ENCODE data around the gene L3MBTL4. TPM values are rescaled to one million over a fixed set of nuclear protein-coding genes. Genes with fewer than 3 reads are reported as not detected.

L3MBTL4 gene
- total and polyA plus RNA-seq, 4 donors: 0.26 to 4.2 (median 2.0) TPM

DNA sequence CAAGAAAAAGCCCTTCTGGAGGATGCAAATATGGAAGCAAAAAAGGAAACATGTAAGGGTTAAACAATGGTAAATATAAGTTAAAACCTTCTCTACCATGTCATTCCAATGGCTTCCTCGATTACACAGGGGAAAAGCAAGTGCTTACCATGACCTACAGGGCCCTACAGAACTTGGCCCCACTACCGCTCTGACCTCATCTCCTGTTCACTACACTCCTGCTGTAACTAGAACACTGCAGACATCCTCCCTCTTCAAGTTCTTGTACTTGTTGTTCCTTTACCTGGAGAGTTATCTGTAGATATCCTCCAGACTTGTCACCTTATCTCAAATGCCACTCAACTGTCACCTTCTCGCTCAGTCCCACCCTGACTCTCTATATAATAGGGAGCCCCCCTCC, 194.6 kb downstream of the L3MBTL4 start:
- Histone ChIP-seq H3K36me3 (ENCODE audit: control insufficient read depth in 1 of 2, insufficient read depth in 2 of 2, low read length in 1 of 2) (no peaks in the 10 kb centered on the region), H3K9me3 (ENCODE audit: control insufficient read depth, low read length) (peaks cover 2% of the 10 kb centered on the region), H3K4me3 (ENCODE audit: low read length in 2 of 2) (no peak overlapping the region), H3K4me1 (ENCODE audit: control insufficient read depth in 1 of 2, insufficient read depth in 2 of 2, low read length in 2 of 2) (no peaks in the 10 kb centered on the region), H3K27me3 (ENCODE audit: control insufficient read depth in 1 of 2, insufficient read depth in 2 of 2, low read length in 1 of 2) (no peaks in the 10 kb centered on the region), H3K27ac (ENCODE audit: low read depth in 1 of 2, low read length in 2 of 2) (no peak overlapping the region)
- DNase-seq: no peak
- intact Hi-C loops (cut with DNase I): no loop called here
- WGBS, 2 donors: 84 to 89% methylated on average over 3 of the region's 3 CpGs
- ATAC-seq (ENCODE audit: low FRiP score): no peak

DNA sequence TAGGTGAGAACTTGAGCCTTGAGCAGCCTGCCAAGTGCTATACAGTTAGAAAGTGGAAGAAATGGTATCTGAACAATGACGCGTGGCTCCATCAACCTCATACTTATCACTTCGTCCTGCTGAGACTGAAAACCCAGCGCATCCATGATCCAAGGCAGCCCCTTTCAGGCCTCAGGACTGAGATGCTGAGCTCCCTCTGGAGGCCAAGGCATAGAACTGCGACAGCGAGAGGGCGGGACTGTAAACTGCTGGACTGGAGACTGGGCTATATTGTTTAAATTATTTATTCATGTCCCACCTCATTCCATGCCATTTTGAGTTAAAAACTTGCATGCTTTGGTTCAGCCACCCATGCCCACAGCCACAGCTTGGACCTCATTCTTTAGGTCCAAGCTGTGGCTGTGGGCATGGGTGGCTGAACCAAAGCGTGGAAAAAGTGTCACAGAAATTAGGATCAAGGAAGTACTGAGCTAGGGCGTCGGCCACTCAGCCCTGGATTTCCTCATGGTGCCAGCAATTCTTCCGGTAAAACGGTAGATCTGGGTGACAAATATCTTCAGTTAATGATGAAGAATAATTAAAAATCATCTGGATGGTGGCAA, 195.5 kb downstream of the L3MBTL4 start:
- ATAC-seq (ENCODE audit: low FRiP score): no peak
- no peaks in the 10 kb centered on the region for H3K9me3 ChIP-seq (ENCODE audit: control insufficient read depth, low read length)
- no peaks in the 10 kb centered on the region for H3K4me1 ChIP-seq (ENCODE audit: control insufficient read depth in 1 of 2, insufficient read depth in 2 of 2, low read length in 2 of 2)
- no peak for DNase-seq
- no peaks in the 10 kb centered on the region for H3K27me3 ChIP-seq (ENCODE audit: control insufficient read depth in 1 of 2, insufficient read depth in 2 of 2, low read length in 1 of 2)
- no peak overlapping the region for H3K27ac ChIP-seq (ENCODE audit: low read depth in 1 of 2, low read length in 2 of 2)
- intact Hi-C loops (cut with DNase I): no loop called here
- H3K4me3 ChIP-seq (ENCODE audit: low read length in 2 of 2): no peak overlapping the region
- WGBS, 2 donors: 40 to 44% methylated on average over 12 of the region's 12 CpGs
- no peaks in the 10 kb centered on the region for H3K36me3 ChIP-seq (ENCODE audit: control insufficient read depth in 1 of 2, insufficient read depth in 2 of 2, low read length in 1 of 2)

DNA sequence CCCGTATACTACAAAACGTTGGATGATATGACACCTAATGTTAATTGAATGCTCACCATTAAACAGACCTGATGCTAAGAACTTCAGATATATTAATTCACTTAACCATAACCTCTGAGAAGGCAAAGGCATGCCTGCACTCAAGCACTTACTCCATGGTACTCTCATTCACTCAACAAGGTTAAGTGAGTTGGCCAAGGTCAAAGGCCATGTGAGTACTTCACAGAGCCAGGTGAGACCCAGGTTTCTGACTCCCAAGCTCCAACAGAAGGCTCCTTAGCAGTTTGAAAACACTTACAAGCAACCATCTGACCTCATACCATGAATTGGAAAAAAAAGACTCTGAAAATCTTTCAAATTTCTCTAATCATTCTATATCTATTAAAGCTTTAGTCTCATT, 198.8 kb downstream of the L3MBTL4 start:
- no peak overlapping the region for H3K4me3 ChIP-seq (ENCODE audit: low read length in 2 of 2)
- no peaks in the 10 kb centered on the region for H3K27me3 ChIP-seq (ENCODE audit: control insufficient read depth in 1 of 2, insufficient read depth in 2 of 2, low read length in 1 of 2)
- DNase-seq: no peak
- no peaks in the 10 kb centered on the region for H3K4me1 ChIP-seq (ENCODE audit: control insufficient read depth in 1 of 2, insufficient read depth in 2 of 2, low read length in 2 of 2)
- WGBS, 2 donors: 19 to 44% methylated on average over 2 of the region's 2 CpGs
- no peaks in the 10 kb centered on the region for H3K9me3 ChIP-seq (ENCODE audit: control insufficient read depth, low read length)
- intact Hi-C loops (cut with DNase I): no loop called here
- no peak overlapping the region for H3K27ac ChIP-seq (ENCODE audit: low read depth in 1 of 2, low read length in 2 of 2)
- no peak for ATAC-seq (ENCODE audit: low FRiP score)
- no peaks in the 10 kb centered on the region for H3K36me3 ChIP-seq (ENCODE audit: control insufficient read depth in 1 of 2, insufficient read depth in 2 of 2, low read length in 1 of 2)

DNA sequence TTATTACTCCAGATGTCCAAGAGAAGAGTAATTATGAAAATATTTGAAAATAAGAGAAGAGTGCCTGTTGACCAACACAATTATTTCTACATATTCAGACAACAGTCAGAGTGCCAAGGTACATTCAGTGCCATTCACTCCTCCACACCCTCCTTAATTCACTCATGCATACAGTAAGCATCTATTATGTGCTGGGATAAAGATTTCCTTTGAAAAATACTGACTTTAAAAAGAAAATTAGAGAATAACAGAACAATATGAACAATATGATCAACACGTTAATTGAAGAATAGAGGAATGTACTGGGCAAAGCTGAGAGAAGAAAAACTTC, 203.6 kb downstream of the L3MBTL4 start:
- no peak overlapping the region for H3K4me3 ChIP-seq (ENCODE audit: low read length in 2 of 2)
- no peak for ATAC-seq (ENCODE audit: low FRiP score)
- no peak overlapping the region for H3K27ac ChIP-seq (ENCODE audit: low read depth in 1 of 2, low read length in 2 of 2)
- WGBS, 2 donors: 84 to 88% methylated on average over 1 of the region's 1 CpG
- no peak for DNase-seq
- no peaks in the 10 kb centered on the region for H3K36me3 ChIP-seq (ENCODE audit: control insufficient read depth in 1 of 2, insufficient read depth in 2 of 2, low read length in 1 of 2)
- H3K9me3 ChIP-seq (ENCODE audit: control insufficient read depth, low read length): no peaks in the 10 kb centered on the region
- no peaks in the 10 kb centered on the region for H3K4me1 ChIP-seq (ENCODE audit: control insufficient read depth in 1 of 2, insufficient read depth in 2 of 2, low read length in 2 of 2)
- no peaks in the 10 kb centered on the region for H3K27me3 ChIP-seq (ENCODE audit: control insufficient read depth in 1 of 2, insufficient read depth in 2 of 2, low read length in 1 of 2)
- intact Hi-C loops (cut with DNase I): no loop called here

DNA sequence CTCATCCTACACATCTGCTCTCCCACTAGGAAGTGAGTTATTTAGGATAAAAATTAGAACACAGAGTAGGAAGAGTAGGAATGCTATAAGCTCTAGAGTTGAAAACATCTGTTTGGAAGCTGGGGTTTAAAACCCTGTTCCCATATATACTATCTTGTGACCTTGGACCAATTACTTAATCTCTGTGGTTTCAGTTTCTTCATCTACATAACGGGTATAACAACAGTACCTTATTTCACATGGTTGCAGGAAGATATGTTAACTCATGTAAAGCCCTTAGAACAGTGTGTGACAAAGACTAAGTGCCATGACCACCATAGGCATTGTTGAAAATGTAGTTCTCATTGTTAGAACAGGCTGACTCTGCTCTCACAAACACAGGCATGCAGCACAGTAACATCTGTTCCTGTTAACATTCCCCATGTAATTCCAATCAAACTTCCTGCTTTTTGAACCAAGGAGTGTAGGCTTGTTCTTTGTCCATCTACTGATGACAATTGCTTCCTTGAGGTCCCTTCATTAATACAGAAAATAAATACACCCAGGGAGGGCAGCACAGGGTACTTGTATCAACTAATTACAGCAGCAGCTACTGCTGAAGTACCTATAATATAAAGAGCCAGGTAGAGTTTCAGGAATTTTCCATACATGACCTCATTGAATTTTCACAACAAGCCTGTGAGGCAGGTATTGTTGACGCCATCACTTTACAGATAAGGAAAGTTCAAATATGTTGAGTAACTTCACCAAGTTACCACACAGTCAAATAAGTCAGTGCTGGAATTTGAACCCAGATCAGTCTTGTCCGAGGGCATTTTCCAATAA, 204.2 kb downstream of the L3MBTL4 start:
- H3K4me1 ChIP-seq (ENCODE audit: control insufficient read depth in 1 of 2, insufficient read depth in 2 of 2, low read length in 2 of 2): no peaks in the 10 kb centered on the region
- H3K4me3 ChIP-seq (ENCODE audit: low read length in 2 of 2): no peak overlapping the region
- intact Hi-C loops (cut with DNase I): no loop called here
- no peaks in the 10 kb centered on the region for H3K9me3 ChIP-seq (ENCODE audit: control insufficient read depth, low read length)
- DNase-seq (no peak), ATAC-seq (ENCODE audit: low FRiP score) (no peak)
- 84 to 85% methylated on average over 3 of the region's 3 CpGs for WGBS, 2 donors
- H3K27ac ChIP-seq (ENCODE audit: low read depth in 1 of 2, low read length in 2 of 2): no peak overlapping the region
- H3K36me3 ChIP-seq (ENCODE audit: control insufficient read depth in 1 of 2, insufficient read depth in 2 of 2, low read length in 1 of 2): no peaks in the 10 kb centered on the region
- no peaks in the 10 kb centered on the region for H3K27me3 ChIP-seq (ENCODE audit: control insufficient read depth in 1 of 2, insufficient read depth in 2 of 2, low read length in 1 of 2)

DNA sequence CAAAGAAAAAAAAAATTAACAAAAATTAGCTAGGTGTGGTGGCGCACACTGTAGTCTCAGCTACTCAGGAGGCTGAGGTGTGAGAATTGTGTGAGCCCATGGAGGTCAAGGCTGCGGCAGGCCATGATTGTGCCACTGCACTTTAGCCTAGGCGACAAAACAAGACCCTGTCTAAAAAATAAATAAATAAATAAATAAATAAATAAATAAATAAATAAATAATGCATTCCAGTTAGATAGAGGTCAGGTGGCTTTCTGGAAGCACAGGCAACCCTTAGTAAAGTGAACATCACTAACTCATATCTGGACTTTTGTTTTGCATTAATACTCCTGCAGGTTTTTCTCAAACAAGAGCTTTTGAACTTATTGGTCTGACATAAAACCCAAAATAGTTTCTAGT, 206.8 kb downstream of the L3MBTL4 start:
- intact Hi-C loops (cut with DNase I): no loop called here
- DNase-seq: no peak
- no peak for ATAC-seq (ENCODE audit: low FRiP score)

DNA sequence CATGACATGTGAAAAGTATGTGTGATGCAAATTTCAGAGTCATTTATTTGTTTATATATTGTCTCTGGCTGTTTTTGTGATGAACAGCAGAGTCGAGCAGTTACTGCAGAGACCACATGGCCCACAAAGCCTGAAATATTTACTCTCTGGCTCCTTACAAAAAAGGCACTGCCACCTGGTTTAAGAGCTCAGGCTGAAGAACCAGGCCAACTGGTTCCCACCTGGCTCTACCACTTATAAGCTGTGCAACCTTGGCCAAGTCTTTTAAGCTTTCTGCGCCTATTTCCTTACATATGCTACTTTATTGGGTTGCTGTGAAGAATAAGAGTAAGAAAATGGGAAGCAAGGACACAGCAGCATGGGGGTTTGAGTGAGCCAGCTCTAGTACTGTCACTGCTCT, 207.6 kb downstream of the L3MBTL4 start:
- Histone ChIP-seq H3K4me1 (ENCODE audit: control insufficient read depth in 1 of 2, insufficient read depth in 2 of 2, low read length in 2 of 2) (no peaks in the 10 kb centered on the region), H3K4me3 (ENCODE audit: low read length in 2 of 2) (no peak overlapping the region), H3K27ac (ENCODE audit: low read depth in 1 of 2, low read length in 2 of 2) (no peak overlapping the region), H3K36me3 (ENCODE audit: control insufficient read depth in 1 of 2, insufficient read depth in 2 of 2, low read length in 1 of 2) (no peaks in the 10 kb centered on the region), H3K9me3 (ENCODE audit: control insufficient read depth, low read length) (no peaks in the 10 kb centered on the region), H3K27me3 (ENCODE audit: control insufficient read depth in 1 of 2, insufficient read depth in 2 of 2, low read length in 1 of 2) (no peaks in the 10 kb centered on the region)
- ATAC-seq (ENCODE audit: low FRiP score) (no peak), DNase-seq (no peak)
- 82 to 90% methylated on average over 2 of the region's 2 CpGs for WGBS, 2 donors
- intact Hi-C loops (cut with DNase I): no loop called here

More for the DNA sequence above, 206.8 kb downstream of the L3MBTL4 start:
- H3K9me3 ChIP-seq (ENCODE audit: control insufficient read depth, low read length): no peaks in the 10 kb centered on the region
- H3K36me3 ChIP-seq (ENCODE audit: control insufficient read depth in 1 of 2, insufficient read depth in 2 of 2, low read length in 1 of 2): no peaks in the 10 kb centered on the region
- no peak overlapping the region for H3K4me3 ChIP-seq (ENCODE audit: low read length in 2 of 2)
- 97% methylated on average over 3 of the region's 3 CpGs for WGBS, 2 donors
- H3K27ac ChIP-seq (ENCODE audit: low read depth in 1 of 2, low read length in 2 of 2): no peak overlapping the region
- H3K27me3 ChIP-seq (ENCODE audit: control insufficient read depth in 1 of 2, insufficient read depth in 2 of 2, low read length in 1 of 2): no peaks in the 10 kb centered on the region
- no peaks in the 10 kb centered on the region for H3K4me1 ChIP-seq (ENCODE audit: control insufficient read depth in 1 of 2, insufficient read depth in 2 of 2, low read length in 2 of 2)

DNA sequence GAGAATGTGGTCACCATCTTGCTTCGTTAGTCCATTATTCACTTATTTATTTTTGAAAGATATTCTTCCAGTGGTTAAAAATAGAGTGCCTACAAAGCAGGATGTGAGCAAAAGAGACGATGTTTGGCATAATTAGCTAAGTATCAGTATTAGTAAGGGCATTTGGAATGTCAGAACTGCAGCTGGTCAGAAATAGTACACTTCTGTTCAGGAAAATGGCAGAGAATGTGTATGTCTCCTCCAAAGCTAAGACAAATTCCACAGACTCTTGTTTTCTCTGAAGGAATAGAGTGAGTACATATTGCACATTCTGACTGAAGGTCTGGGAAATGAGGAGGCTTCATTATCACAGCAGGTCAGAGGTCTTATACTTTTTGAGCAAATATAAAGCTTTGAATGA, 209.0 kb downstream of the L3MBTL4 start:
- 26% methylated on average over 2 of the region's 2 CpGs for WGBS, 2 donors

DNA sequence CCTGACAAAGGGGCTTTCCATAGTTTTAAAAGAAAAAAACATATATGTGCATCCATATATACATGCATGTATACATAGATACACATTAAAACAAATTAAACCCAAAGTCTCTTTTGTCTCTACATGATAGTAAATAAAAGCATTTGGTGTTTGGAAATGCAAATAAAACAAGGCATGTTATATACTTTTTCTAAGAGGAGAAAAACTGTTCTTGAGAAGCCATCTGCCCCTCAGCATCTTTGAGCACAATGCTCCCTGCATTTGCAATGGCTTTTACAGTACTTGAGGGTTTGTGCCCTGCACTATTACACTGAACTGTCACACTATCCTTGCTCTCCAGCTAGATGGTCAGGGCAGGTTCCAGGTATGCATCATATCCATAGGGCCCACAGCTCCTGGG, 210.2 kb downstream of the L3MBTL4 start:
- H3K9me3 ChIP-seq (ENCODE audit: control insufficient read depth, low read length): no peaks in the 10 kb centered on the region
- ATAC-seq (ENCODE audit: low FRiP score) (no peak), DNase-seq (no peak)
- H3K36me3 ChIP-seq (ENCODE audit: control insufficient read depth in 1 of 2, insufficient read depth in 2 of 2, low read length in 1 of 2): no peaks in the 10 kb centered on the region
- H3K27me3 ChIP-seq (ENCODE audit: control insufficient read depth in 1 of 2, insufficient read depth in 2 of 2, low read length in 1 of 2): no peaks in the 10 kb centered on the region
- H3K4me1 ChIP-seq (ENCODE audit: control insufficient read depth in 1 of 2, insufficient read depth in 2 of 2, low read length in 2 of 2): no peaks in the 10 kb centered on the region
- no peak overlapping the region for H3K4me3 ChIP-seq (ENCODE audit: low read length in 2 of 2)
- no peak overlapping the region for H3K27ac ChIP-seq (ENCODE audit: low read depth in 1 of 2, low read length in 2 of 2)
- intact Hi-C loops (cut with DNase I): no loop called here

More for the DNA sequence above, 209.0 kb downstream of the L3MBTL4 start:
- Histone ChIP-seq H3K9me3 (ENCODE audit: control insufficient read depth, low read length) (no peaks in the 10 kb centered on the region), H3K27me3 (ENCODE audit: control insufficient read depth in 1 of 2, insufficient read depth in 2 of 2, low read length in 1 of 2) (no peaks in the 10 kb centered on the region), H3K27ac (ENCODE audit: low read depth in 1 of 2, low read length in 2 of 2) (no peak overlapping the region), H3K4me1 (ENCODE audit: control insufficient read depth in 1 of 2, insufficient read depth in 2 of 2, low read length in 2 of 2) (no peaks in the 10 kb centered on the region), H3K36me3 (ENCODE audit: control insufficient read depth in 1 of 2, insufficient read depth in 2 of 2, low read length in 1 of 2) (no peaks in the 10 kb centered on the region), H3K4me3 (ENCODE audit: low read length in 2 of 2) (no peak overlapping the region)
- DNase-seq (no peak), ATAC-seq (ENCODE audit: low FRiP score) (no peak)
- intact Hi-C loops (cut with DNase I): no loop called here
